Esophagus muscularis mucosa (tissue), 4 donors: Measurements from ENCODE around the gene BICC1. TPM values are rescaled to one million over a fixed set of nuclear protein-coding genes. Genes with fewer than 3 reads are reported as not detected.
A peak's percentile ranks its signal among the peaks of the same experiment; 100 is the strongest.

Experiments
- DNase-seq: peaks from one replicate; pipeline ENCODE4 v3.0.0-alpha.2; 2017; ENCODE audit errors: extremely low spot score
- H3K27ac ChIP-seq, 4 donors: fragments of 200-600 bp; sonication (generic); replicated peaks in 1 of 4; 1 replicate in 3 of 4; 2 replicates in 1 of 4; pipeline ENCODE4 v1.5.1; 2016 to 2019; ENCODE audit warnings: mild to moderate bottlenecking in 1 of 4
- H3K27me3 ChIP-seq, 4 donors: fragments of 200-600 bp; sonication (generic); one replicate each; pipeline versions ENCODE4 v1.5.1 to v1.6.0; 2016 to 2019
- H3K36me3 ChIP-seq, 4 donors: fragments of 200-600 bp; sonication (generic); one replicate each; pipeline ENCODE4 v1.5.1; 2016 to 2019
- H3K4me1 ChIP-seq, 4 donors: fragments of 200-600 bp; sonication (generic); one replicate each; pipeline ENCODE4 v1.5.1; 2016 to 2019
- H3K4me3 ChIP-seq, 4 donors: fragments of 200-600 bp; sonication (generic); 1 replicate in 2 of 4; 2 replicates in 2 of 4; pipeline ENCODE4 v1.5.1; 2016 to 2019; ENCODE audit warnings: mild to moderate bottlenecking in 4 of 4, moderate library complexity in 1 of 4
- H3K9me3 ChIP-seq, 4 donors: fragments of 200-600 bp; sonication (generic); 1 replicate in 3 of 4; 2 replicates in 1 of 4; pipeline ENCODE4 v1.5.1; 2016 to 2019
- EP300 ChIP-seq: sonication (generic); formaldehyde crosslinking; IDR thresholded peaks from one replicate; pipeline ENCODE4 v1.6.1; 2017; ENCODE audit warnings: antibody characterized with exemption
- POLR2A ChIP-seq: fragments of 450-650 bp; IDR thresholded peaks from one replicate; pipeline ENCODE4 v1.6.1; 2017; ENCODE audit warnings: antibody characterized with exemption, moderate library complexity, mild to moderate bottlenecking, low read depth
- POLR2AphosphoS5 ChIP-seq, 2 donors: sonication (generic); formaldehyde crosslinking; IDR thresholded peaks; one replicate each; pipeline ENCODE4 v1.6.1; 2017; ENCODE audit warnings: antibody characterized with exemption in 2 of 2
- WGBS: methylation state at CpG from one replicate; pipeline ENCODE4 v1.1.5; 2018; 5-methylcytosine and 5-hydroxymethylcytosine counted together
- intact Hi-C: fragments of 100-400 bp; cut with DNase I; formaldehyde crosslinking; loops from one replicate; pipeline ENCODE4 v1.15.1; 2023
- total RNA-seq, 4 donors: library from RNA; depleted of rRNA; stranded (reverse); fragments of >200 nt; gene quantifications; one replicate each; pipeline versions ENCODE4 v1.1.0 to v1.2.1, GENCODE V29; 2016
- TF ChIP-seq, protein P1 (sequence below), 3 experiments: fragments of 200-600 bp in 2 of 3; fragments of 450-650 bp in 1 of 3; sonication (generic) in 2 of 3; IDR thresholded peaks; one replicate each; pipeline ENCODE4 v1.5.1; 2017 to 2019; ENCODE audit warnings: antibody characterized with exemption in 3 of 3, mild to moderate bottlenecking in 2 of 3, moderate library complexity in 1 of 3

The BICC1 gene
- total RNA-seq, 4 donors from 2014 or later = 19.1 to 24.9 (median 20.5) TPM

- H3K27ac ChIP-seq = peak overlapping the region; percentile 27 to 60 (median 36)
- H3K27me3 ChIP-seq = no peaks in the 10 kb centered on the region
- 25% methylated on average over 3 of the region's 5 CpGs for WGBS
- peaks cover 9 to 66% (median 53%) of the 10 kb centered on the region in 4 donors for H3K4me1 ChIP-seq
- peak in 1 of 2 donors; percentile 15 for TF ChIP-seq POLR2AphosphoS5 (IDR thresholded peaks at IDR 0.05)
- no peak for TF ChIP-seq EP300
- TF ChIP-seq, protein P1, sequence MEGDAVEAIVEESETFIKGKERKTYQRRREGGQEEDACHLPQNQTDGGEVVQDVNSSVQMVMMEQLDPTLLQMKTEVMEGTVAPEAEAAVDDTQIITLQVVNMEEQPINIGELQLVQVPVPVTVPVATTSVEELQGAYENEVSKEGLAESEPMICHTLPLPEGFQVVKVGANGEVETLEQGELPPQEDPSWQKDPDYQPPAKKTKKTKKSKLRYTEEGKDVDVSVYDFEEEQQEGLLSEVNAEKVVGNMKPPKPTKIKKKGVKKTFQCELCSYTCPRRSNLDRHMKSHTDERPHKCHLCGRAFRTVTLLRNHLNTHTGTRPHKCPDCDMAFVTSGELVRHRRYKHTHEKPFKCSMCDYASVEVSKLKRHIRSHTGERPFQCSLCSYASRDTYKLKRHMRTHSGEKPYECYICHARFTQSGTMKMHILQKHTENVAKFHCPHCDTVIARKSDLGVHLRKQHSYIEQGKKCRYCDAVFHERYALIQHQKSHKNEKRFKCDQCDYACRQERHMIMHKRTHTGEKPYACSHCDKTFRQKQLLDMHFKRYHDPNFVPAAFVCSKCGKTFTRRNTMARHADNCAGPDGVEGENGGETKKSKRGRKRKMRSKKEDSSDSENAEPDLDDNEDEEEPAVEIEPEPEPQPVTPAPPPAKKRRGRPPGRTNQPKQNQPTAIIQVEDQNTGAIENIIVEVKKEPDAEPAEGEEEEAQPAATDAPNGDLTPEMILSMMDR (IDR thresholded peaks at IDR 0.05) = no peak
- TF ChIP-seq POLR2A = no peak
- intact Hi-C loops = no loop called here
- H3K4me3 ChIP-seq = no peak overlapping the region
- DNase-seq = no peak
- H3K36me3 ChIP-seq = no peaks in the 10 kb centered on the region
- no peaks in the 10 kb centered on the region for H3K9me3 ChIP-seq
Measured at GRCh38 chr10:58651040-58651439, 138.4 kb downstream of the BICC1 start.

DNA sequence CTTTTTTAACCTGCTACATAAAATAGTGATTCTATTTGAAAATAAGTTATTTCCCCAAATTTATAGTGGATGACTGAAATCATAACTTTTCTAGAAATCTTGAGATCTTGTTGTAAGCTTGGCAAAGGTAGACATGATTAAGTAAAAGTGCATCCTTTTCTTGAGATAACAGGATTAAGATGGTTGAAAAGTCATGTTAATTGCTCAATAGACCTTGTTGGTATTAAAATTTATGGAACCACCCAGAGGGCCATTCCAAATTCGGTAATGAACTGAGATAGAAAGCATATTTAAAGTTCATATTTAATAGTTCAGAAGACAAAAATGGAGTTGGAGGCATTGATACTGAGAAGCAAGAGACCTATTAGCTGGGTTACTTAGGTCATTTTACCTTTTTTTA lies 139.1 kb downstream of the BICC1 start:
- WGBS = 77% methylated on average over 1 of the region's 1 CpG
- Histone ChIP-seq H3K27me3 (no peaks in the 10 kb centered on the region), H3K4me3 (no peak overlapping the region), H3K9me3 (no peaks in the 10 kb centered on the region), H3K27ac (peak overlapping the region; percentile 27 to 60 (median 36)), H3K36me3 (no peaks in the 10 kb centered on the region), H3K4me1 (peaks cover 5 to 60% (median 46%) of the 10 kb centered on the region in 4 donors)
- TF ChIP-seq POLR2A = no peak
- TF ChIP-seq POLR2AphosphoS5 (IDR thresholded peaks at IDR 0.05) = no peak
- TF ChIP-seq, protein P1 (IDR thresholded peaks at IDR 0.05) = no peak
- no peak for TF ChIP-seq EP300
- intact Hi-C loops = no loop called here
- no peak for DNase-seq

- Histone ChIP-seq H3K4me3 (no peak overlapping the region), H3K36me3 (no peaks in the 10 kb centered on the region), H3K27ac (no peak overlapping the region), H3K9me3 (no peaks in the 10 kb centered on the region), H3K27me3 (no peaks in the 10 kb centered on the region), H3K4me1 (peaks cover 5 to 46% (median 37%) of the 10 kb centered on the region in 4 donors)
- intact Hi-C loops = no loop called here
- no peak for DNase-seq
- TF ChIP-seq POLR2AphosphoS5 (IDR thresholded peaks at IDR 0.05) (peak in 1 of 2 donors; percentile 9), POLR2A (no peak), EP300 (no peak)
Measured at GRCh38 chr10:58653139-58653538, 140.5 kb downstream of the BICC1 start.

DNA sequence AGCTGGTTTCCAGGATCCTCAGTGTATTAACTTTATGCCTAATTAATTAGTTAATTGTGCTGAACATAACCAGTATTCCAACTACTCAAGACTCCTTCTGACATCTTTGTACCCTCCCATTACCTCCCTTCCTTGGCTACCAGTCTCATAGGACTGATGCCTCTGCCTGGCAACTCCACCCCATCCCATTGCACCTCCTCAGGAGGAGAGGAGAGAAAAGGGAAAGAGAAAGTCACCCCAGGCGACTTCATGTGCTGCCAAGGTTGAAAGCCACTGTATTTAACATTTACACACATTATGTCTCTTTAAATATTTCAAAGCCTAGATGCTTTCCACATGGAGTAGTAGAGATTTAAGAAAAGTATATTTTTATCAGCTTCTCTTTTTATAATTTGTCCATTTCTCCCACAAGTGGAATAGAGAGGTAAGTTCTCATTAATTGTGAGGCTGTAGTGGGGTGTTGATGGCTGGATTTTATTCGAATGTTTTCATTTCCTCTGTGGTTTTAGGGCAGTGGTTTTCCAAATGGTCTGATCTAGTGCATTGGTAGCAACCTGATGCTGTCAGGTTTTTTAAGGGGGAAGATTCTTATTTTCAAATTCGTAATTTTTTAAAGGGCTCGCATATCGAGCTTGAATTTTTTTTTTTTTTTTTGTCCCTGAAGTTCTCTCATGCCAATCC lies 148.0 kb downstream of the BICC1 start:
- DNase-seq = no peak
- intact Hi-C loops = no loop called here
- TF ChIP-seq, protein P1 (IDR thresholded peaks at IDR 0.05) = no peak
- TF ChIP-seq EP300 = no peak
- TF ChIP-seq POLR2A = no peak
- no peak for TF ChIP-seq POLR2AphosphoS5 (IDR thresholded peaks at IDR 0.05)
- 82% methylated on average over 5 of the region's 5 CpGs for WGBS
- H3K27ac ChIP-seq = peak overlapping the region in 1 of 4 donors; percentile 15
- H3K4me1 ChIP-seq = peaks cover 0 to 31% (median 0%) of the 10 kb centered on the region in 4 donors
- no peak overlapping the region for H3K4me3 ChIP-seq
- peaks cover 0 to 8% (median 3%) of the 10 kb centered on the region in 4 donors for H3K9me3 ChIP-seq
- H3K36me3 ChIP-seq = no peaks in the 10 kb centered on the region
- H3K27me3 ChIP-seq = no peaks in the 10 kb centered on the region

- peaks cover 0 to 32% (median 1%) of the 10 kb centered on the region in 4 donors for H3K4me1 ChIP-seq
- no peak overlapping the region for H3K27ac ChIP-seq
- TF ChIP-seq POLR2A (no peak), EP300 (no peak), POLR2AphosphoS5 (IDR thresholded peaks at IDR 0.05) (no peak)
- TF ChIP-seq, protein P1 (IDR thresholded peaks at IDR 0.05) = no peak
- WGBS = 82% methylated on average over 1 of the region's 1 CpG
- intact Hi-C loops = no loop called here
- H3K27me3 ChIP-seq = no peaks in the 10 kb centered on the region
- no peaks in the 10 kb centered on the region for H3K36me3 ChIP-seq
- no peak overlapping the region for H3K4me3 ChIP-seq
- peaks cover 0 to 8% (median 3%) of the 10 kb centered on the region in 4 donors for H3K9me3 ChIP-seq
- DNase-seq = no peak
Measured at GRCh38 chr10:58661336-58661735, 148.7 kb downstream of the BICC1 start.
